Fibroblast of skin of right biceps (primary cell): ENCODE measurements around the gene TMEM161B.
"Not testable (repeated sequence)": the region's sequence is repeated elsewhere in the genome, so short reads cannot be mapped to it uniquely, and the experiment has no call there.

Source experiments
- DNase-seq: peaks from one replicate; pipeline ENCODE4 v3.0.0-alpha.2; 2013

The TMEM161B gene

DNA sequence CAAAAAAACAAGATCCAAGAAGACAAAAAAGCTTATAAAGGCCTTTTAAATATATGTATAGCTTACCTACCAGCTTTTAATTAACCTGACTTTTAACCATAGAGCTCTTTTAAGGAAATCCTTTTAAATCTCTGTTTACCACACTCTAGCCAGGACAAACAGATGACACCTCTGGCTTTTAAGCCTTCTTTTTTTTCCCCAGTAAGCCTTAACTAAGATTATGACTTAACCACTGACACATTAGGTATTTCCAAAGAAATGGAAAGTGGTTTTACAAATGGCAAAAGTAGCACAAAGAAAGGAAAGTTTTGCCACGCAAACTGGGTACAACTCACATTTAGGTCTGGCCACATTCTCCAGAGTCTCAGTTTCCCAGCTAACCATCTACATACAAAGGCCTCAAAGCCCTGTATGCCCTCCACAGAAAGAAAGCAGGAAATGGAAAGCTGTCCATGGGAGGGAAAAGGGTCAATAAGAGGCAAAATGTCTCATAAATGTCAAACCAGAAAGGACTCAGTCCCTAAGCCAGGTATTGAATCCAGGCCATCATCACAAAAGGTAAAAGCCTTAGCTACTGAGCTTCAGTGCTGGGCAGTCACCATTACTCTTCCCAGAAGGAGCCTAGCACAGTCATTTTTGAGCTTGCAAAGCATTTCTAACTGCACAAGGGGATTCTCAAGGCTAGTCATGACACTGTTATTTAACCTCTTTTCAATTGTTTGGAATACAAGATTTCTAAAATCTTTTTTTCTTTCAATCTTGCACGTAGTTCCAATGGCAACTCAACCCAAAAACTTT is 19.7 kb downstream of the TMEM161B start:
- DNase-seq = no peak

DNA sequence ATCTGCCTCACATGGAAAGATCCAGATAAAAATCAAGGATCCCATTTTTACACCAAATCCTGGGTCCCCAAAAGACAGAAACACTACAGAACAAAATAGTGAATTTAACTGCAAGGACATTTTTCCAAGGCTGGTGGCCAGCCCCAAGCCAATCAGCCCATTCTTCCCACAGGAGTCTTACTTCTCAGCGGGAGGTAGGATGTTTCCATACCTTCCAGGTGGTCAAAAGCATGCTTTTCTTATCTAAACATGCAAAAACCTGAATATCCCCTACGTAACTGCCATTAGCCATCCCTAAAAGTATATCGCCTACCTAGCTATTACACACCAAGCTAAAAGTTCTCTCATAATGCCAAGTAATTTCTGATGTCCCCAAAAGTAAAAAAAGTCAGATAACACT is 20.6 kb downstream of the TMEM161B start:
- DNase-seq = no peak

- DNase-seq = no peak
Measured at GRCh38 chr5:88245893-88246244, 22.8 kb downstream of the TMEM161B start.

DNA sequence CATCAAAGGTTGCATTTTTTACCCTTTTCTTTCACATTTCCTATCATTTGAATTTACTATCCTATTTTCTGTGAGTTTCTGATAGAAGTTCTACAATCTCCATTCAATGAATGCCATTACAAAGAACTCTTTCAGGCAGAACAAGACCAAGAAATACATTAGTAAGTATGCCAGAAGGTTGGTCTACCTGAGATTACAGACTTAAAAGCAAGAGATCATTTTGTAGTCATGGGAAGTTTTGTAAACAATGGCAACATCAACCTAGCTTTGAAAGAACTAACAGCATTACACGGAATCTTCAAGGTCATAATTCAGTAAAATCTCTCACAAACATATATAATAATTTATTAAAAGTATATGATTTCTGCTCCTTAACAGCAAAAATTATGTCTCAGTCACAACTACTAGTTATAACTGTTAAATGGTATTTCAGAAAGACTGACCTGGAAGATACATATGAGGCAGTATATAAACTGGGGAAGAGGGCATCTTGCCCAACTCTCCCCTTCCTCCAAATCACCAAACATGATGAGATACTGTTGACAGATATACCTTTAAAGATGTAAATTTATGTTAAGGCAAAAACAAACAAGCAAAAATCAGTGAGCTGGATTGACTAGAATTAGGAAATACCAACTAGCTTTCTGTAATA is 23.3 kb downstream of the TMEM161B start:
- DNase-seq = no peak

DNA sequence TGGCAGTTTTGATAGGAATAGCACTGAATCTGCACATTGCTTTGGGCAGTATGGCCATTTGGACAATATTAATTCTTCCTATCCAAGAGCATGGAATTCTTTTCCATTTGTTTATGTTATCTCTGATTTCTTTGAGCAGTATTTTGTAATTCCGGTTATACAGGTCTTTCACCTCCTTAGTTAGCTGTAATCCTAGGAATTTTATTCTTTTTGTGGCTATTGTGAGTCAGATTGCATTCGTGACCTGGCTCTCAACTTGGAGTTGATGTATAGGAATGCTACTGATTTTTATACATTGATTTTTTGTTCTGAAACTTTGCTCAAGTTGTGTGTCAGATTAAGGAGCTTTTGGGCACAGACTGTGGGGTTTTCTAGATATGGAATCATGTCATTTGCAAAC is 24.0 kb downstream of the TMEM161B start:
- DNase-seq = peak; percentile 30

- DNase-seq = not testable (repeated sequence)
Measured at GRCh38 chr5:88243493-88243892, 25.2 kb downstream of the TMEM161B start.

DNA sequence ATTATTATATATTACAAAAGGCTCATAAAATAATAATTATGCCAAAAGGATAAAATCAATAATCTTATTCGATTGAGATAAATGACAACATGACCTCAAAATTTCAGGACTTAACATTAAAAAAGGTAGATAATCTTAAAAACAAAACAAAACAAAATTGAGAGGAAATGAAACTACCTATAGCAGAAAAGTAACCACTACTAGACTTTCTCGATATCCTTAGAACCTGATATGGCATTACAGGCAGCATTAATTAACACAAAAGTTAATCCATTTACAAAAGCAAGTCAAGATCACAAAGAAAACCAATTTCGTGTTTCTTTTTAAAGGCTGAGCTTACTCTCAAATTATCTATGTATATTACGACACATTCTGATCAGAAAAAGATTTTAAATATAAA is 29.9 kb downstream of the TMEM161B start:
- no peak for DNase-seq

DNA sequence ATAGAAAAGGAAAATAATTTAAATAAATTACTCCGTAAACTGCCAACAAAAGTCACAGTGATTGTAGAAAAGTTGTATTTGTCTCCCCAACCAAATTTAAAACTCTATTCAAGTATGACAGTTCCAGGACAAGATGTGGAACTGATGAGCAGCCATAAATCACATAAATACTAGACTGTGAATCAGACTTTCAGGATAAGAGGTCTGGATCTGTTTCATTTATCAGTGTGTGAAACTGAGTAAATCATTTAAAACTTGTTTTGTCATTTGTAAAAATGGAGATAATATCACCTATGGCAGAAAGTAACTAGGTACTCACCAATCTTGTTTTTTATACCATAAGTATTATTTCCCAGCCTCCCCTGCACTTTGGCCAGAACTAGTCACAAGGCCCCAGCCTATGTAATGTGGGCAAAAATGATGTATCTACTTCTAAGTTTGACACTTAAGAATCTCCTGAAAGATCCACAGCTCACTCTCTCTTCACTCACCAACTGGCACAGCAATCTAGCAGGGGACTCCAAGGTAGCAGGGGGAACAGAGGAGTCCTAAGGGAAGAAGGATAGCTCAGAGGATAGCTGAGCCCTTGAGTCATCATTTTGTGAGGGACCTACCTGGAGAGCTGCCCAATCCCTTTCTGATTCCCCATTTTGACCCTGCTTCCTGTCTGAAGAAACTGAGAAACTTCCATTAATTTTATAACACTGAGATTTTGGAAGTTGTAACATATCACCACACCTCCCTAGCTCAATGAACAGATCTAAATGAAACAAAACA is 31.6 kb downstream of the TMEM161B start:
- peak; percentile 54 for DNase-seq

DNA sequence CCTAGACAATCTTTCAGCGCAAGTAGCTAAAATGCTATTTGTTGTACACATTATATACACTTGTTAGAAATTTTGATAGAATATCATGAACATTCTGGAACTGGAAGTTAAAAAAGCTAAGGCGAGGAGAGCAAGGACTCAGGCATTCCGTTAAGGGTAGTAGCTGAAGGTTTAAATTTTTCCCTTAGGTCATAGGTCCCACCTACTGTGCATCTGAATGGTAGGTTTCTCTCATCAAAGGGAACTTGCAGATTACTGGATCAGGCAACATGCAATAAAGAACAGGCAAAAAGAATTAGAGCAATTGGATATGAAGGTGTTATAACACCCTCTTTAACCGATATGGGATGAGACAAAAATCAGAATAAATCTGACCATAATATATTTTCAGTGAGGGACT is 32.8 kb downstream of the TMEM161B start:
- DNase-seq = no peak

DNA sequence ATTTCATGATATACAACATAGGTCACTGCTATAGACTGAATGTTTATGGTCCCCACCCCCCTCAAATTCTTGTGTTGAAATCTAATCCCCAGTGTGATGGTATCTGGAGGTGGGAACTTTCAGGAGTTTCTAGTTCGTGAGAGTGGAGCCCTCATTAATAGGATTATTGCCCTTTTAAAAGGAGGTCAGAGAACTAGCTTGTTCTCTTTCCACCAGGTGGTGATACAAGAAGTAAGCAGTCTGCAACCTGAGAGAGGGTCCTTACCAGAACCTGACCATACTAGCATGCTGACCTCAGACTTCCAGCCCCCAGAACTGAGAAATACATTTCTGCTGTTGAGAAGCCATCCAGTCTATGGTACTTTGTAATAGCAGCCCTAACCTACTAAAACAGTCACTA is 33.3 kb downstream of the TMEM161B start:
- no peak for DNase-seq

GRCh38 chr5:88230546-88231066 is 38.0 kb downstream of the TMEM161B start:
- DNase-seq = no peak

DNA sequence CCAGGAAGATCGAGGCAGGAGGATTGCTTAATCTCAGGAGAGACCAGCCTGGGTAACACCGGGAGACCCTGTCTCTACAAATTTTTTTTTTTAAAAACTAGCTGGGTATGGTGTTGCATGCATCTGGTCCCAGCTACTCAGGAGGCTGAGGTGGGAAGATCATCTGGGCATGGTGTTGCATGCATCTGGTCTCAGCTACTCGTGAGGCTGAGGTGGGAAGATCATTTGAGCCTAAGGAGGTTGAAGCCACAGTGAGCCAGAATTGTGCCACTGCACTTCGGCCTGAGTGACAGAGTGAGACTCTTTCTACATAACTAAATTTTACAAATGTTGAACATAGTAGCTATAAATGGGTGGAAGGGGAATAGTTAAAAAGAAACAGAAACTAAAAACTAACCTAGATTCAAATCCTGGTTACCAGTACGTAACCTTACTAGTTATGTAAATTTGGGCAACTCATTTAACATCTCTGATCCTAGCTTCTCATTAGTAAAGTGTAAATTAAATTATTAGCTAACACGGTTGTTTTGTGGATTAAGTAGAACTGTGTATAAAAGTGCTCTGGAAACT is 41.7 kb downstream of the TMEM161B start:
- DNase-seq = no peak

- DNase-seq = no peak
Measured at GRCh38 chr5:88214655-88215054, 54.0 kb downstream of the TMEM161B start.

DNA sequence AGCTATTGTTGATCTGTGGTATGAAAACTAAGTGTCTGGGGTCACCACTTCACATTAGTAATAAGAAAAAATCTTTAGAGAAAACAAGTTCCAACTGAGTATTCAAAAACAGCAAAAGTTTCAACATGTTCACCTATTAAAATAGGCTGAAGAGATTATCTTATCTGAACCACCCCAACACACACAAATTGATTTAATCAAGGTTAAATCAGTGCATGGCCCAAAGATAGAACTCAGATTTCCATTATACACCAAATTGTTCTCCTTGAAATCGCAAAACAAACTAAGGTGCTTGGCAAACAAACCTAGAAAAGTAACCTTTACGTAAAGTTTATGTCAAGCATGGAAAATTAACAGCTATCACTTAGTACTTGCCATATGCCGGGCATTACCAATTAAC is 61.1 kb downstream of the TMEM161B start:
- no peak for DNase-seq

GRCh38 chr5:88203981-88204750 is 64.5 kb downstream of the TMEM161B start:
- DNase-seq = peak; percentile 9

- DNase-seq = no peak
Measured at GRCh38 chr5:88195636-88196035, 73.0 kb downstream of the TMEM161B start.

DNA sequence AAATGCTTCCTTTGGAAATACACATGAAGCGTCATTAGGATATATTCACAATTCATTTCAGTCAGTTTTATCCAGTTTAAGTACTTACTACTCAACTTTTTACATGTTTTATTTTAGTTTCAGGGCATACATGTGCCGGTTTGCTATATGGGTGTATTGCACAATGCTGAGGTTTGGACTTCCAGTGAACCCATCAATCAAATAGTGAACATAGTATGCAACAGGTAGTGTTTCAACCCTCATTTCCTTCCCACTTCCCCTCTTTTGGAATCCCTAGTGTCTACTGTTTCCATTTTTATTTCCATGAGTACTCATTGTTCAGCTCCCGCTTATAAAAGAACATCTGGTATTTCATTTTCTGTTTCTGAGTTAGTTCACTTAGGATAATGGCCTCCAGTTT is 74.7 kb downstream of the TMEM161B start:
- no peak for DNase-seq

- DNase-seq = no peak
Measured at GRCh38 chr5:88190106-88190834, 78.4 kb downstream of the TMEM161B start.

DNA sequence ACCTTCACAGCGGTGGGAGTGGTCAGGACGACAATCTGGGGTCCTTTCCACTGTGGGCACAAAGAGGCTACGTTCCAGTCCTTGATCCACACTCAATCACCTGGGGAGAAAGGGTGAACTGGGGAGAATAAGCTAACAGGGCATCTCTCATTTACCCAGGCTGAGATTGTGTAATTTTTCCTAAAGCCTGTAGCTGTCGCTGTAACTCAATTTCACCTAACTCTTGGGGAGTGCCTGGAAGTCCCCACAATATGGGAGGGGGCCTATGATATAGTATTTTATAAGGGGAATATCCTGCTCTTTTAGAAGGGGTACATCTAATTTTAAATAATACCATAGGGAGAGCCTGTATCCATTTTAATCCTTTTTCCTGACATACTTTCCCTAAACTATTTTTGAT is 79.2 kb downstream of the TMEM161B start:
- DNase-seq = not testable (repeated sequence)

DNA sequence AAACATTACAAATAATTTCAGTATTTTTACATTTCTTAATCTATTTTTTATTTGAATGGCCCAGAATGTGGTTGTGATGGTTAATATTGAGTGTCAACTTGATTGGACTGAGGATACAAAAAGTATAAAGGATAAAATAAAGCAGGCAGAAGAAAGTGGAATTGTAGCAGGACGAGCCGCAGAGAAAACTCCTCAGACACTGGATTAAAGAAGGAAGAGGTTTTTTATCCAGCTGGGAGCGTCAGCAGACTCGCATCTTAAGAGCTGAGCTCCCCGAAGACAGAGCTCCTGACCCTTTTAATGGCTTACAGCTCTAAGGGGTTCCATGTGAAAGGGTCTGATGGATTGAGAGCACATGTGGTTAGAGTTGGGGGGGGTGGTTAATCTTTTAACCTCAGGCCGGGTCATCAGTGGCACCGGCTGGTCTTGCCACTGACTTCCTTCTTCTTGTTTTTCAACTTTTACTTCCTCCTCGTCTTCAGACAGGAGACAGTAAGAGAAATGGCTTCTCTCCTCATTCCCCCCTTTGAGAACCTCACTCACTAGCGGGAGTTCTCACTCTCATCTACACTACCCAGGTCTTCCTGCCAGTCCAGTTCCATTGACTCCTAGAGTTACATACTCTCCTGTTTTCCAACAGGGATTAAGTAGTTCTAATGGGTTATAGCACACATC is 80.0 kb downstream of the TMEM161B start:
- peak; percentile 2 for DNase-seq

GRCh38 chr5:88183255-88183654 is 85.4 kb downstream of the TMEM161B start:
- peak; percentile 1 for DNase-seq
